ENCODE data around the gene AOPEP. TPM values are rescaled to one million over a fixed set of nuclear protein-coding genes. Genes with fewer than 3 reads are reported as not detected.

Gene AOPEP
- total RNA-seq, 2 experiments from 2014 or later, result 8.9 to 9.5 TPM

DNA sequence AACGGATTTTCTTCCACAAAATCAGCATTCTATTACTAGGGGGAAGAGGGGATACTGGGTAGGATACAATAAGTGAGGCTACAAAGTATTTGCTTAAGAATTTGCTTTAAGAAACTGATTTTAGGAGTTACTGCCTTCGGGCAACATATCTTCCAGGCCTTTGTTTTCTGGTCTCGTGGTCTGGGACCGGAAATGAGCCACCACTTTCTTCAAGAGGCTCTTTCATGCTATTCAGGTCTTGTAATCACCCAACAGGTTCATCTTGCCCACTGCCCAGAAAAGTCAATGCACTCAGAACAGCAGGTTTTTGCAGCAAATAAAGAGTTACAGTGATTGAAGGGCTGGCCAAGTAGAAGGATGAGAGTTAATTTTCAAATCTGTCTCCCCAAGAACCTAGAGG is 6.6 kb upstream of the AOPEP start:
- Mint-ChIP-seq H3K27me3 (peaks cover 16% of the 10 kb centered on the region), H3K36me3 (ENCODE audit: low read depth) (no peaks in the 10 kb centered on the region), H3K4me3 (no peak overlapping the region), H3K27ac (no peak overlapping the region), H3K4me1 (no peaks in the 10 kb centered on the region), H3K9me3 (ENCODE audit: low read depth) (no peaks in the 10 kb centered on the region)
- no peak for DNase-seq
- intact Hi-C loops (cut with DNase I, micrococcal nuclease), result loop anchor here in 1 of 2 experiments (10.0 kb wide), 1 partner anchor 1145 kb away; the partner anchor contains the start of gene PHF2
- ChIA-PET POLR2A (no interaction called here), CTCF (no interaction called here)
- ATAC-seq, result no peak

DNA sequence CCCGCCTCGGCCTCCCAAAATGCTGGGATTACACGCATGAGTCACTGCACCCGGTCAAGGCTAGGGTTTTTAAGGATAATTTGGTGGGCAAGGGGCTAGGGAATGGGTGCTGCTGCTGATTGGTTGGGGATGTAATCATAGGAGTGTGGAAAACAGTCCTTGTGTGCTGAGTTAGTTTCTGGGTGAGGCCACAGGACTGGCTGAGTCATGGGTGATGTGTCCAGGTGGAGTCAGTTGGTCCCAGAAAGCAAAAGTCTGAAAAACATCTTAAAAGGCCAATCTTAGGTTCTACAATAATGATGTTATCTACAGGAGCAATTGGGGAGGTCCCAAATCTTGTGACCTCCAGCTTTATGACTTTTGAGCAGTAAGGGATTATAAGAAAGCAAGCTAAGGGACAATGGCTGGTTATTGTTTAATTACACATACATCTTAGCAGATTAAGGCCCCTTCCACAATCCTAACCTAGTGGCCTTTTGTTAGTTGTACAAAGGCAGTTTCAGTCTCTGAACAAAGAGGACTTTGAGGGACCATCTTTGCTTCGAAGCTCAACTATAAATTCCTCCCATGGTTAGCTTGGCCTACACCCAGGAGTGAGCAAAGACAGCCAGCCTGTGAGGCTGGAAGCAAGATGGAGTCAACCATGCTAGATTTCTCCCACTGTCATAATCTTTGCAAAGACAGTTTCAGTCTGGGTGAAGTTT is 5.5 kb upstream of the AOPEP start:
- no peak overlapping the region for H3K27ac Mint-ChIP-seq
- CTCF ChIA-PET, result no interaction called here
- H3K9me3 Mint-ChIP-seq (ENCODE audit: low read depth), result no peaks in the 10 kb centered on the region
- no peaks in the 10 kb centered on the region for H3K4me1 Mint-ChIP-seq
- no peak for DNase-seq
- ATAC-seq, result no peak
- H3K36me3 Mint-ChIP-seq (ENCODE audit: low read depth), result no peaks in the 10 kb centered on the region
- intact Hi-C loops (cut with DNase I, micrococcal nuclease), result loop anchor here in 1 of 2 experiments (10.0 kb wide), 1 partner anchor 1146 kb away; the partner anchor contains the start of gene PHF2
- peaks cover 15% of the 10 kb centered on the region for H3K27me3 Mint-ChIP-seq
- POLR2A ChIA-PET, result no interaction called here
- no peak overlapping the region for H3K4me3 Mint-ChIP-seq

DNA sequence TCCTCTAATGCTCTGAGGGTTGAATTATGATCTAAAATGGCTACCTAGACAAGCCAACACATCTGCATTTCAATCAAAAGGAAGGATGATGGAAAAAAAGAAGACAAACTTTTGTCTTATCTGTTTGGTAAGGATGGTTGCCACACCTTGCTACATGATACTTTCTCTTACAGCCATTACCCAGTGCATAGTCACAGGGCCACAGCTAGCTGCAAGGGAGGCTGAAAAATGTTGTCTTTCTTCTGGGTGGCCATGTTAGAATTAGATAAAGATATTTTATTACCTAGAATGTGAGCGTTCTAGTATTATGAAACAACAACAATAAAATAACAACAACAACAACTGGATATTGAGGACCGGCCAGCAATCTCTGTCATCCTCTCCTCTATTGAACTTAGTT is 4.7 kb upstream of the AOPEP start:
- Mint-ChIP-seq H3K4me3 (no peak overlapping the region), H3K27me3 (peaks cover 10% of the 10 kb centered on the region), H3K36me3 (ENCODE audit: low read depth) (no peaks in the 10 kb centered on the region), H3K9me3 (ENCODE audit: low read depth) (no peaks in the 10 kb centered on the region), H3K27ac (no peak overlapping the region), H3K4me1 (no peaks in the 10 kb centered on the region)
- DNase-seq (no peak), ATAC-seq (no peak)
- CTCF ChIA-PET, result no interaction called here
- intact Hi-C loops (cut with DNase I, micrococcal nuclease), result loop anchor here in 1 of 2 experiments (10.0 kb wide), 1 partner anchor 1147 kb away; the partner anchor contains the start of gene PHF2
- POLR2A ChIA-PET, result no interaction called here

DNA sequence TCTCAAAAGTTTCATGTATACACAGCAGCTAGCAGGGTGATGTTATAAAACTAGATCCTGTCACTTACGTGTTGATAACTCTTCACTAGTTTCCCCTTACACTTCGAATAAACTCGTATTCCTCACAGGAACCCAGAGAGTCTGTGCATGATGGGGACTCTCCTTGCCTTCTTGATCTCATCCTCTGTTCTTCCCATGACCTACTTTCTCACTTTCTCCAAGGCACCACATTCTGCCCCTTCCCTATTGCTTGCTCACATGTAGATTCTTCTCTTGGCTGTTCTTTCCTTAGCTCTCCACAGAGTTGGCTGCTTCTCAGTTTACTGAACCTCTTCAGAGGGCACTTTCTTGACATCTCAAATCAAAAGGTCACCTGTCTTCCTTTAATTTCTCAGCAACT is 1.2 kb upstream of the AOPEP start:
- intact Hi-C loops (cut with DNase I, micrococcal nuclease), result loop anchor here (5.0 to 10.0 kb wide), 2 partner anchors 353 to 1150 kb away; partner anchors contain the start of gene PHF2 (in 1 of the 2)
- ATAC-seq, result no peak
- H3K4me1 Mint-ChIP-seq, result peaks cover 8% of the 10 kb centered on the region
- CTCF ChIA-PET, result interaction anchor here (0.9 to 1.2 kb wide), 4 partner anchors 8 to 443 kb away, joined by 3 to 4 read pairs (median 3); no protein-coding TSS in a partner anchor
- DNase-seq, result no peak
- POLR2A ChIA-PET, result interaction anchor here (0.9 kb wide), 1 partner anchor 20 kb away, joined by 4 read pairs; no protein-coding TSS in a partner anchor
- no peak overlapping the region for H3K27ac Mint-ChIP-seq
- H3K4me3 Mint-ChIP-seq, result no peak overlapping the region
- peaks cover 2% of the 10 kb centered on the region for H3K27me3 Mint-ChIP-seq
- H3K36me3 Mint-ChIP-seq (ENCODE audit: low read depth), result no peaks in the 10 kb centered on the region
- no peaks in the 10 kb centered on the region for H3K9me3 Mint-ChIP-seq (ENCODE audit: low read depth)

DNA sequence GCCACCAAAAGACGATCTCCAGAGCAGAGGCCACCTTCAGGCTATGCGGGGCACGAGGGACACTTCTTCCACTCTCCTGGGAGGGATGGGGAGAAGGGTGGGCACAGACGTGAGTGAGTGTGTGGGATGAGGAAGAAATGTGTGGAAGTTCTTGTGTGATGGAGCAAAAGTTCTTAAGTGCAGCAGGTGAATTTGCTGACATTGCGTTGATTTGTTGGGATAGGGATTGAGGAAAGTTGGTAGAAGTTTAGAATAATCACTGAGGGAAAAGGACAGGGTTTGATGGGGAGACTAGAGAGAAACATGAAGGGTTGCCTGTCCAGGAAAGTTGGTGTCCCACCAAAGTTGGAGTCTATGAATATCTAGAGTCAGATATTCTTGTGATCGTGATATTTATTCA is 2.2 kb downstream of the AOPEP start:
- CTCF ChIA-PET, result no interaction called here
- ATAC-seq (no peak), DNase-seq (no peak)
- Mint-ChIP-seq H3K36me3 (ENCODE audit: low read depth) (peaks cover 5% of the 10 kb centered on the region), H3K4me1 (peaks cover 8% of the 10 kb centered on the region), H3K27me3 (no peaks in the 10 kb centered on the region), H3K4me3 (no peak overlapping the region), H3K27ac (no peak overlapping the region), H3K9me3 (ENCODE audit: low read depth) (no peaks in the 10 kb centered on the region)
- POLR2A ChIA-PET, result no interaction called here
- intact Hi-C loops (cut with DNase I, micrococcal nuclease), result loop anchor here (5.0 to 10.0 kb wide), 2 partner anchors 356 to 1154 kb away; partner anchors contain the start of gene PHF2 (in 1 of the 2)

DNA sequence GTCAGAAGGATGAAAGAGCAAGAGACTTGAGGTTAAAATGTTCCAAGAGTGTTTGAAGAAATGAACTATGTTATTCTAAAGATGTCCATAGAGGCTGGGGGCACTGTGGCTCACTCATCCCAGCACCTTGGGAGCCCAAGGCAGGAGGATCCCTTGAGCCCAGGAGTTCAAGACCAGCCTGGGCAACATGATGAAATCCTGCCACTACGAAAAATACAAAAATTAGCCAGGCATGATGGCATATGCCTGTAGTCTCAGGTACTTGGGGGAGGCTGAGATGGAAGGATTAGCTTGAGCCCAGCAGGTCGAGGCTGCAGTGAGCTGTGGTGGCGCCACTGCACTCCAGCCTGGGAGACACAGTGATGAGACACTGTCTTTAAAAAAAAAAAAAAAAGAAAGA is 2.7 kb downstream of the AOPEP start:
- intact Hi-C loops (cut with DNase I, micrococcal nuclease), result loop anchor here (5.0 to 10.0 kb wide), 2 partner anchors 357 to 1154 kb away; partner anchors contain the start of gene PHF2 (in 1 of the 2)
- H3K4me1 Mint-ChIP-seq, result peaks cover 8% of the 10 kb centered on the region
- H3K36me3 Mint-ChIP-seq (ENCODE audit: low read depth), result peaks cover 6% of the 10 kb centered on the region
- H3K4me3 Mint-ChIP-seq, result no peak overlapping the region
- H3K9me3 Mint-ChIP-seq (ENCODE audit: low read depth), result no peaks in the 10 kb centered on the region
- DNase-seq, result peak; percentile 10
- no peak for ATAC-seq
- no peaks in the 10 kb centered on the region for H3K27me3 Mint-ChIP-seq
- ChIA-PET CTCF (no interaction called here), POLR2A (no interaction called here)
- no peak overlapping the region for H3K27ac Mint-ChIP-seq

DNA sequence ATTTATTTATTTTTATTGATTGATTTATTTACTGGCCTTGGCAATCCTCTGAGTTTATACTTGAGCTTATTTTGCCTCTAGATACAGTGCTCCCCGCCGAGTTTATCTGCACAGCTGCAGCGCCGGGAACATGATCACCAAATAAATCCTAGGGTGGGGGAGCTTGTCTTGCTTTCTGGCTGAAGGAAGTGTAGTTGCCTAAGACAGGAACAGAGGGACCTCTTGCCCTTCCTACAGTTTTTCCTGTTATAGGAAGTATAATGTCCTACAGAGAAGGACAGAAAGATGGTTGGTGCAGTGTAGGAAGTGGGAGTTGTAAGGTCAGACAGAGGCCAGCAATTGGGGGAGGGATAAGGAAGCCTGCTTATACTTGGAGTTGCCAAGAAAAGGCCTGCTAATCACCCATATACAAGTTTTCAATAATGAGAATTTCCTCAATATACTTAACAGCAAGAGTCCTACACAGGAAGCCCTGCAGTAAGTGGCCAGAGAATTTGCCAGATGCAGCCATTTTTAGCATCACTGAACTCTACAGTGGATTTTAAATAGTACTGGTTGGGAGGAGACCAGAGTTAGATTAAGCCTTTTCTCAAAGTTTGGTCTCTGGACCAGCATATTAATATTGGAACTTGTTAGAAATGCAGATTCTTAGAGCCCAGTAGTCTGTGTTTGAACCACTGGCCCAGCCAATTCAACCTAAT is 7.7 kb downstream of the AOPEP start:
- DNase-seq (no peak), ATAC-seq (no peak)
- Mint-ChIP-seq H3K4me3 (no peak overlapping the region), H3K4me1 (no peaks in the 10 kb centered on the region), H3K27ac (no peak overlapping the region), H3K27me3 (no peaks in the 10 kb centered on the region), H3K36me3 (ENCODE audit: low read depth) (peaks cover 12% of the 10 kb centered on the region), H3K9me3 (ENCODE audit: low read depth) (no peaks in the 10 kb centered on the region)
- intact Hi-C loops (cut with DNase I, micrococcal nuclease), result no loop called here
- ChIA-PET CTCF (interaction anchor here (0.7 to 0.8 kb wide), 2 partner anchors 9 to 602 kb away, joined by 3 read pairs; no protein-coding TSS in a partner anchor), POLR2A (no interaction called here)

DNA sequence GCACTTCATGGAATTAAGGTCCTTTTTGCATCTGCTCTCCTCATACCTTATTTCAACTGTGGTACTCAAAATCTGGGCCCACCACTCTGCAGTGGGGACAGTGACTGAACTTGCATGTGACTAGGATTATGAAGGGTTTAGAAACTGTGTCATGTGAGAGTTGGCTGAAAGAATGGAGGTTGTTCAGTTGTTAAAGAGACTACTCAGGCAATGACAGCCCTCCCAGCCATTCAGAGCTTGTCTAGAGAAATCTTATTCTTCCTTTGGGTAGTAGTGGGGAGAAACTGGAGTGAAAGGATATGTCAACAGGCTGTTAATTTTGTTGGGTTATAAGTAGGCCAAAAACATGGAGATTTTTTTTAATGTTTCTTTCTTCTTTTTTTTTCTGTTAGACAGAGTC is 10.3 kb downstream of the AOPEP start:
- no peaks in the 10 kb centered on the region for H3K4me1 Mint-ChIP-seq
- H3K36me3 Mint-ChIP-seq (ENCODE audit: low read depth), result peaks cover 15% of the 10 kb centered on the region
- CTCF ChIA-PET, result no interaction called here
- no peak overlapping the region for H3K4me3 Mint-ChIP-seq
- DNase-seq (no peak), ATAC-seq (no peak)
- H3K27me3 Mint-ChIP-seq, result no peaks in the 10 kb centered on the region
- no peak overlapping the region for H3K27ac Mint-ChIP-seq
- intact Hi-C loops (cut with DNase I, micrococcal nuclease), result no loop called here
- POLR2A ChIA-PET, result interaction anchor here (0.6 kb wide), 1 partner anchor 75 kb away, joined by 3 read pairs; no protein-coding TSS in a partner anchor
- no peaks in the 10 kb centered on the region for H3K9me3 Mint-ChIP-seq (ENCODE audit: low read depth)

DNA sequence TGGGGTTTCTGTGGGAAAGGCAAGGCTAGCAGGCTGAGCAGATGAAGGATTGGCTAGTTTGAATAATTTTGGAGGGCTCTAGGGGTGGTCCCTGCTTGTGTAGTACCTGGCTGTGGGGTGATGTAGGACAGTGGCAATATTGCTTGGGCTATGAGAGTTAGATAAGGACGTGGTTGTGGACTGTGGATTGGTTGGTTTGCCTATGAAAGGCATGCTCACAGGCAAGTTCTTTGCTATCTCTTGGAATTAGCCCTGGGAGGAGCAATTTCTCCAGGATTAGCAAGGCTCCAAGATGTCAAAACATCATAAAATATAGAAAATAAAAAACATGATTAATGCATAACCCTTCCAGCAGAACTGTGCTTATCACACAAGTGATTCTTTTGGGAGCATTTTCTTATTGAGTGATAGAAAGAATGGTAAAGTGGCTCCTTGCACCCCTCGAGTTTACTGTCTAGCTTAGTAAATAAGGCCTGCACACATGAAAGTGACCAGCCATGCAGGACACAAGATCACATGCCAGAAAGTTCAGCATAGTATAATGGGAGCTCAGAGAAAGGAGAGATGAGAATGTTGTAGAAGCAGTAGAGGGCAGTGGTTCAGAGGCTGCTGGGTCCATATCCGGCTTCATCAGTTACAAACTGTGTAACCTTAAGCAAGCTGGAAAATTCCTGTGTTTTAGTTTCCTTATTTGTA is 13.8 kb downstream of the AOPEP start:
- H3K9me3 Mint-ChIP-seq (ENCODE audit: low read depth), result no peaks in the 10 kb centered on the region
- H3K27me3 Mint-ChIP-seq, result no peaks in the 10 kb centered on the region
- no peaks in the 10 kb centered on the region for H3K4me1 Mint-ChIP-seq
- ATAC-seq (no peak), DNase-seq (no peak)
- H3K27ac Mint-ChIP-seq, result no peak overlapping the region
- peaks cover 25% of the 10 kb centered on the region for H3K36me3 Mint-ChIP-seq (ENCODE audit: low read depth)
- CTCF ChIA-PET, result no interaction called here
- intact Hi-C loops (cut with DNase I, micrococcal nuclease), result no loop called here
- POLR2A ChIA-PET, result no interaction called here
- no peak overlapping the region for H3K4me3 Mint-ChIP-seq

DNA sequence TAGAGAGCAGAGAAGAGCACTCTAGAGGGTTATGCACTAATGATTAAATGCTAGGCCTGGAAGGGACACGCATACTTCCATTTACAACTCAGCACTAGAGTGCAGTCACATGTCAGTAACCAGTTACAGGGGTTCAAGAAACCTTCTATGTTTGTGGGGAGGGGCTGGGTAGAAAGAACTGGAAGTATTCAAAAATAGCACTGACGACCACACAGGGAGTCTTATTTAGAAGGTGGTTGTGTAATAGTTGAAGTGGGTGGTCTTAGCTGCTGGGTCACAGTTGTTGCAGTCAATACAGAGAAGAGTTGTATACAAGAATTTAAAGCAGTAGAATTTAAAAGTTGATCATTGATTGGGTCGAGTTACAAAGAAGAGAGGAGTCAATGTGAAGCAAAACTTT is 15.4 kb downstream of the AOPEP start:
- CTCF ChIA-PET, result no interaction called here
- H3K27ac Mint-ChIP-seq, result no peak overlapping the region

DNA sequence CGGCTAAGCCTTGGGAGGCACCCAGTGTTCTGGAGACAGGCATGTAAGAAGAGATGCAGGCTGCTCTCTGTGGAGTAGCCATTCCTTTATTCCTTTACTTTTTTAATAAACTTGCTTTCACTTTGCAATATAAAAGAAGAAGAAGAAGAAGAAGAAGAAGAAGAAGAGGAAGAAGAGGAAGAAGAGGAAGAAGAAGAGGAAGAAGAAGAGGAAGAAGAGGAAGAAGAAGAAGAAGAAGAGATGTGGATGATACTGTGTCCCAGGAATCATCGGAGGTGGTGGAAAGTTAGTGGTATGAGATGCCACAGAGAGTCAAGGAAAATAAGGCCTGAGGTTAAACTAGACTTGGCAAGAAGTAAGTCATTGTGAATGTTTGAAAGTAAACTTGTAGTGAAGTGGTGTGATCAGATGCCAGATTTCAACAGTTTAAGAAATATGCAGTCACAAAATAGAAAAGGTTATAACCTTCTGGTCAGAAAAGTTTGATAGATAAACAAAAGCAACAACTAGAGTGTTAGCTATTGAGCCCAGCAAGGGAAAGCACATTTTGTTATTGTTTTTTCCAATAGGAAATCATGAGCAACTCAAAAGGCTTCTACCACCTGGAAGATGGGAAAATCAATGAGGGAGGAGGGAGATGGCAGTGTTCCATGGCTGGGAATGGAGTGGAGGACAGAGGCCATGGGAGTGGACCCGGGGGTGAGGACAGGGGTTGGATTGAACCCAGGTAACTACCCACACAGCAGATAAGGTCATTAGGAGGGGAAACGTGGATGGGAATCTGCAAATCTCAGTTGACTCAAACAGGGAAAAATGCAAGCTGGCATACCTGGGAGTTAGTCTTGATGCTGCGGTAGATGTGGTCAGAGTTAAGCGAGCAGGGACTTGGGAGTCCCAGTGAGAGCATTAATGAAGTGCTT is 16.8 kb downstream of the AOPEP start:
- intact Hi-C loops (cut with DNase I, micrococcal nuclease), result no loop called here
- no peak for DNase-seq
- no peak for ATAC-seq
- Mint-ChIP-seq H3K9me3 (ENCODE audit: low read depth) (peaks cover 7% of the 10 kb centered on the region), H3K27ac (no peak overlapping the region), H3K36me3 (ENCODE audit: low read depth) (peaks cover 27% of the 10 kb centered on the region), H3K4me3 (no peak overlapping the region), H3K27me3 (no peaks in the 10 kb centered on the region), H3K4me1 (no peaks in the 10 kb centered on the region)
- ChIA-PET CTCF (interaction anchor here (0.7 kb wide), 2 partner anchors 44 to 448 kb away, joined by 3 read pairs; no protein-coding TSS in a partner anchor), POLR2A (no interaction called here)

More for the DNA sequence above, 15.4 kb downstream of the AOPEP start:
- Mint-ChIP-seq H3K36me3 (ENCODE audit: low read depth) (peaks cover 25% of the 10 kb centered on the region), H3K4me3 (no peak overlapping the region), H3K9me3 (ENCODE audit: low read depth) (peaks cover 3% of the 10 kb centered on the region), H3K4me1 (no peaks in the 10 kb centered on the region), H3K27me3 (no peaks in the 10 kb centered on the region)
- intact Hi-C loops (cut with DNase I, micrococcal nuclease), result no loop called here
- POLR2A ChIA-PET, result no interaction called here
- DNase-seq (no peak), ATAC-seq (no peak)

Measured in activated CD4-positive, alpha-beta T cell treated with anti-CD3 and anti-CD28 coated beads for 36 hours (primary cell).